Measurements from ENCODE around the gene LCNL1.

DNA sequence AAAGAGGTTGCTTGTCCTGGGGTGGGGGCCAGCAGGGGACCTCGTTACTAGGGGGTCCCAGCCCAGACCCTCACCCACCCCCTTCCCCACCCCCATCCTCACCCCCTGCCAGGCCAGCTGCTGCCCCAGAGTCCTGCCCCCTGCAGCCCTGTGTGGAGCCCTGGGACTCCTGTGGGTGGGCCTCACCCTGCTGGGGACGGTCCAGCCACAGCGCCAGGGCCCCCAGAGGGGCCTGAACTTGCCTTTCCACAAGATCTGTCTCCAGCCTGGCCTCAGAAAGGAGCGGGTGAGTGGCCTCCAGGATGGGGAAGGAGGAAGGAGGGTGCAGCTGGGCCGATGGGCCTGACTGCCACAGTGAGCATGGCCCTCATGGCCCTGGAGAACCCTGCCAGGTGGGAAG lies 13.0 kb upstream of the LCNL1 start:
- TF ChIP-seq, protein P1, sequence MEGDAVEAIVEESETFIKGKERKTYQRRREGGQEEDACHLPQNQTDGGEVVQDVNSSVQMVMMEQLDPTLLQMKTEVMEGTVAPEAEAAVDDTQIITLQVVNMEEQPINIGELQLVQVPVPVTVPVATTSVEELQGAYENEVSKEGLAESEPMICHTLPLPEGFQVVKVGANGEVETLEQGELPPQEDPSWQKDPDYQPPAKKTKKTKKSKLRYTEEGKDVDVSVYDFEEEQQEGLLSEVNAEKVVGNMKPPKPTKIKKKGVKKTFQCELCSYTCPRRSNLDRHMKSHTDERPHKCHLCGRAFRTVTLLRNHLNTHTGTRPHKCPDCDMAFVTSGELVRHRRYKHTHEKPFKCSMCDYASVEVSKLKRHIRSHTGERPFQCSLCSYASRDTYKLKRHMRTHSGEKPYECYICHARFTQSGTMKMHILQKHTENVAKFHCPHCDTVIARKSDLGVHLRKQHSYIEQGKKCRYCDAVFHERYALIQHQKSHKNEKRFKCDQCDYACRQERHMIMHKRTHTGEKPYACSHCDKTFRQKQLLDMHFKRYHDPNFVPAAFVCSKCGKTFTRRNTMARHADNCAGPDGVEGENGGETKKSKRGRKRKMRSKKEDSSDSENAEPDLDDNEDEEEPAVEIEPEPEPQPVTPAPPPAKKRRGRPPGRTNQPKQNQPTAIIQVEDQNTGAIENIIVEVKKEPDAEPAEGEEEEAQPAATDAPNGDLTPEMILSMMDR (conservative IDR thresholded peaks at IDR 0.05): no peak
- TF ChIP-seq EZH2 (IDR thresholded peaks at IDR 0.05; ENCODE audit: low read depth): no peak
